IMR-90 (cell line): ENCODE data around the gene CD34. TPM values are rescaled to one million over a fixed set of nuclear protein-coding genes. Genes with fewer than 3 reads are reported as not detected.

Experiments
- ATAC-seq: fragments of 200-7000 bp; cut with Tn5 transposase; 2 replicates; pipeline ENCODE4 v1.9.1; 2020; ENCODE audit warnings: low read depth, mild to moderate bottlenecking, moderate library complexity
- BruUV-seq: library from RNA; stranded (reverse); fragments of 400-500 nt; replicated peaks from 2 replicates; lab custom pipeline; 2021; lab: Mats Ljungman, UMichigan
- CTCF ChIA-PET: fragments of 300-600 bp; formaldehyde crosslinking; extraction: SDS; loops from one replicate; lab custom pipeline; 2021; ENCODE audit warnings: antibody characterized with exemption; lab: Yijun Ruan, JAX
- POLR2A ChIA-PET: fragments of 300-600 bp; sonication (Branson Sonifier 250); formaldehyde crosslinking; loops from one replicate; lab custom pipeline; 2022; ENCODE audit warnings: antibody characterized with exemption; ENCODE audit not compliant: unreplicated experiment; lab: Charles Lee
- DNase-seq: peaks from one replicate; pipeline ENCODE4 v3.0.0; 2013
- H2AFZ ChIP-seq: replicated peaks from 2 replicates; pipeline ENCODE3; 2013; ENCODE audit warnings: low read length, mild to moderate bottlenecking; ENCODE audit not compliant: poor library complexity
- H2AK5ac ChIP-seq: 2 replicates; pipeline ENCODE4 v1.6.1; 2013; ENCODE audit warnings: low read depth, low read length, inconsistent platforms
- H2AK9ac ChIP-seq: replicated peaks from 2 replicates; pipeline ENCODE3; 2013; ENCODE audit warnings: mild to moderate bottlenecking, low read depth, low read length, moderate library complexity; ENCODE audit not compliant: poor library complexity
- H2BK120ac ChIP-seq: 2 replicates; pipeline ENCODE4 v1.6.1; 2013; ENCODE audit warnings: low read depth, low read length, inconsistent platforms
- H2BK15ac ChIP-seq: 3 replicates; pipeline ENCODE4 v1.6.1; 2013; ENCODE audit warnings: low read depth, low read length, inconsistent platforms
- H2BK20ac ChIP-seq: 2 replicates; pipeline ENCODE4 v1.6.1; 2013; ENCODE audit warnings: low read depth, mild to moderate bottlenecking, inconsistent platforms, low read length, moderate library complexity
- H2BK5ac ChIP-seq: 2 replicates; pipeline ENCODE4 v1.6.1; 2013; ENCODE audit warnings: mild to moderate bottlenecking, low read depth, low read length, inconsistent platforms; ENCODE audit not compliant: poor library complexity, severe bottlenecking
- H3K14ac ChIP-seq: replicated peaks from 2 replicates; pipeline ENCODE4 v1.6.1; 2013; ENCODE audit warnings: low read depth, low read length, inconsistent platforms
- H3K18ac ChIP-seq: 2 replicates; pipeline ENCODE4 v1.6.1; 2013; ENCODE audit warnings: low read depth, low read length, control low read depth
- H3K23ac ChIP-seq: 2 replicates; pipeline ENCODE4 v1.6.1; 2013; ENCODE audit warnings: low read depth, low read length, inconsistent platforms
- H3K27ac ChIP-seq: 2 replicates; pipeline ENCODE4 v1.5.1; 2013; ENCODE audit warnings: mild to moderate bottlenecking, control low read depth, low read length; ENCODE audit not compliant: insufficient read depth
- H3K27me3 ChIP-seq: 2 replicates; pipeline ENCODE4 v1.6.1; 2013; ENCODE audit warnings: low read length; ENCODE audit not compliant: control insufficient read depth, insufficient read depth
- H3K36me3 ChIP-seq: 2 replicates; pipeline ENCODE4 v1.6.1; 2013; ENCODE audit warnings: low read length, mixed read lengths; ENCODE audit not compliant: control insufficient read depth, insufficient read depth
- H3K4ac ChIP-seq: 2 replicates; pipeline ENCODE4 v1.6.1; 2013; ENCODE audit warnings: low read depth, low read length, inconsistent platforms
- H3K4me1 ChIP-seq: 2 replicates; pipeline ENCODE4 v1.6.1; 2013; ENCODE audit warnings: low read length, mixed read lengths; ENCODE audit not compliant: control insufficient read depth, insufficient read depth
- H3K4me2 ChIP-seq: 2 replicates; pipeline ENCODE4 v1.6.1; 2013; ENCODE audit warnings: low read depth, mild to moderate bottlenecking, control low read depth, low read length, moderate library complexity
- H3K4me3 ChIP-seq: 2 replicates; pipeline ENCODE4 v1.5.1; 2013; ENCODE audit warnings: low read depth, mild to moderate bottlenecking, control low read depth, low read length, moderate library complexity; ENCODE audit not compliant: insufficient read depth
- H3K56ac ChIP-seq: 2 replicates; pipeline ENCODE4 v1.6.1; 2013; ENCODE audit warnings: low read length, inconsistent platforms; ENCODE audit not compliant: insufficient read depth; ENCODE audit errors: extremely low read depth
- H3K79me1 ChIP-seq, 2 experiments: 2 replicates each; pipeline ENCODE4 v1.6.1; 2013; ENCODE audit warnings: low read length in 2 of 2, inconsistent platforms in 1 of 2, low read depth in 1 of 2
- H3K9ac ChIP-seq: 2 replicates; pipeline ENCODE4 v1.6.1; 2013; ENCODE audit warnings: low read depth, low read length, control low read depth
- H3K9me1 ChIP-seq: 2 replicates; pipeline ENCODE4 v1.6.1; 2013; ENCODE audit warnings: low read length, inconsistent platforms; ENCODE audit not compliant: insufficient read depth
- H3K9me3 ChIP-seq: 2 replicates; pipeline ENCODE4 v1.6.1; 2013; ENCODE audit warnings: low read length; ENCODE audit not compliant: control insufficient read depth, insufficient read depth
- H4K20me1 ChIP-seq: 2 replicates; pipeline ENCODE4 v1.6.1; 2013; ENCODE audit warnings: low read length, inconsistent platforms; ENCODE audit not compliant: insufficient read depth
- H4K5ac ChIP-seq: 2 replicates; pipeline ENCODE4 v1.6.1; 2013; ENCODE audit warnings: mild to moderate bottlenecking, low read depth, low read length, control low read depth
- H4K8ac ChIP-seq, 2 experiments: 2 replicates each; pipeline ENCODE4 v1.6.1; 2013; ENCODE audit warnings: low read depth in 2 of 2, low read length in 2 of 2, control low read depth in 1 of 2, inconsistent platforms in 1 of 2
- H4K91ac ChIP-seq: 2 replicates; pipeline ENCODE4 v1.6.1; 2013; ENCODE audit warnings: low read depth, low read length, inconsistent platforms; ENCODE audit not compliant: insufficient read depth
- BHLHE40 ChIP-seq: fragments of 150-350 bp; IDR thresholded peaks from 2 replicates; pipeline ENCODE4 v1.6.1; 2016; ENCODE audit warnings: mild to moderate bottlenecking, low read depth, low read length
- CEBPB ChIP-seq: IDR thresholded peaks from 2 replicates; pipeline ENCODE4 v1.6.1; 2012; ENCODE audit warnings: low read depth, low read length, improper control_type of control experiment
- CHD1 ChIP-seq: IDR thresholded peaks from 2 replicates; pipeline ENCODE4 v1.6.1; 2012; ENCODE audit warnings: low read depth, low read length, improper control_type of control experiment
- FOS ChIP-seq: fragments of 150-350 bp; IDR thresholded peaks from 2 replicates; pipeline ENCODE4 v1.6.1; 2016; ENCODE audit warnings: low read depth, low read length
- MAFK ChIP-seq: IDR thresholded peaks from 2 replicates; pipeline ENCODE4 v1.6.1; 2012; ENCODE audit warnings: low read depth, low read length, improper control_type of control experiment
- MAZ ChIP-seq: IDR thresholded peaks from 2 replicates; pipeline ENCODE4 v1.6.1; 2012; ENCODE audit warnings: low read depth, mild to moderate bottlenecking, low read length, improper control_type of control experiment, moderate library complexity, borderline replicate concordance
- MXI1 ChIP-seq: IDR thresholded peaks from 2 replicates; pipeline ENCODE4 v1.6.1; 2012; ENCODE audit warnings: low read depth, mild to moderate bottlenecking, low read length, moderate library complexity, borderline replicate concordance
- NFE2L2 ChIP-seq: fragments of 150-350 bp; IDR thresholded peaks from 2 replicates; pipeline ENCODE4 v1.6.1; 2016; ENCODE audit warnings: low read depth, mild to moderate bottlenecking, low read length
- POLR2A ChIP-seq: IDR thresholded peaks from 2 replicates; pipeline ENCODE4 v1.6.1; 2012; ENCODE audit warnings: mild to moderate bottlenecking, low read depth, low read length
- RAD21 ChIP-seq: IDR thresholded peaks from 2 replicates; pipeline ENCODE4 v1.6.1; 2012; ENCODE audit warnings: low read length, improper control_type of control experiment
- RCOR1 ChIP-seq: IDR thresholded peaks from 2 replicates; pipeline ENCODE4 v1.6.1; 2012; ENCODE audit warnings: mild to moderate bottlenecking, low read length, improper control_type of control experiment; ENCODE audit not compliant: insufficient replicate concordance
- RFX5 ChIP-seq: IDR thresholded peaks from 2 replicates; pipeline ENCODE4 v1.8.0; 2012; ENCODE audit warnings: low read depth, mild to moderate bottlenecking, low read length, moderate library complexity
- SMC3 ChIP-seq: fragments of 150-350 bp; IDR thresholded peaks from 2 replicates; pipeline ENCODE4 v1.6.1; 2016; ENCODE audit warnings: low read depth, mild to moderate bottlenecking, antibody characterized with exemption, low read length, moderate library complexity
- WGBS, 2 experiments: methylation state at CpG; one replicate each; pipeline versions ENCODE4 v1.1.5 to v1.1.7; 2013; ENCODE audit warnings: missing lambda C conversion rate in 2 of 2; ENCODE audit not compliant: insufficient read length in 1 of 2; ENCODE audit errors: extremely low coverage in 2 of 2; 5-methylcytosine and 5-hydroxymethylcytosine counted together
- dilution Hi-C: fragments of 300-500 bp; cut with HindIII; formaldehyde crosslinking; loops from one replicate; pipeline ENCODE4 v1.14.3; 2018; ENCODE audit warnings: low sequenced_read_pairs; ENCODE audit not compliant: unreplicated experiment
- in situ Hi-C: fragments of 300-500 bp; cut with MboI; formaldehyde crosslinking; loops from 3 replicates; pipeline ENCODE4 v1.14.3; 2019; ENCODE audit warnings: low sequenced_read_pairs, inconsistent platforms, mixed read lengths
- intact Hi-C: fragments of 100-400 bp; cut with micrococcal nuclease; formaldehyde crosslinking; loops from 2 replicates; pipeline ENCODE4 v1.10.0; 2022
- polyA plus RNA-seq, 3 experiments: library from polyadenylated mRNA; depleted of rRNA; stranded (reverse); fragments of >200 nt; gene quantifications; 2 replicates each; pipeline ENCODE4 v1.2.3, GENCODE V29; 2012; ENCODE audit warnings: low replicate concordance in 1 of 3
- total RNA-seq: library from RNA; depleted of rRNA; stranded (reverse); fragments of >200 nt; gene quantifications from 2 replicates; pipeline ENCODE4 v1.2.3, GENCODE V29; 2012
- TF ChIP-seq, protein P1 (sequence below): fragments of 150-350 bp; IDR thresholded peaks from 2 replicates; pipeline ENCODE4 v1.6.1; 2017; ENCODE audit warnings: mild to moderate bottlenecking, antibody characterized with exemption, low read length, low read depth
- TF ChIP-seq, protein P2 (sequence below): conservative IDR thresholded peaks from 2 replicates; pipeline ENCODE4 v1.5.1; 2012; ENCODE audit warnings: mild to moderate bottlenecking, low read depth, low read length, improper control_type of control experiment
- TF ChIP-seq, protein P3 (sequence below): fragments of 150-350 bp; IDR thresholded peaks from 2 replicates; pipeline ENCODE4 v1.6.1; 2016; ENCODE audit warnings: low read depth, mild to moderate bottlenecking, low read length, moderate library complexity, borderline replicate concordance

CD34 gene
- total and polyA plus RNA-seq, 2 of the 4 experiments (the other 2 are of a cell fraction), result 0.14 TPM; not detected in 1

DNA sequence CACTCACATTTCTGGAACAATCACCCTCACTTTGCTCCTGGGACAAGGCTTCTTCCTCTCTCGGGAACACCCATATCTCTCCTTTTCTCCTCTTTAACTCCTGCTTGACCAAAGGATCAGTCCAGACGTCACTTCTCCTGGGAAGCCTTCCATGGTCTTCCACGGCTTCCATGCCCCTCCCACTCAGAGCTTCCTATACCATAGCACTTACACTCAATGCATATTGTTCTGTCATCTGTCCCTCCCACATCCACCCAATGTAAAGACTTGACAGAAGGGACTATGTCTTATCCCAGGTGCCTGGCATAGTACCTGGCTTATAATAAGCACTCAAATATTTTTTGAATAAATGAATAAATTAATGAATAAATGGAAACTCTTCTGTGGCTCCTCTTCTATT lies 28.2 kb downstream of the CD34 start:
- dilution Hi-C loops, result no loop called here
- Histone ChIP-seq H3K27me3 (peaks cover 12% of the 10 kb centered on the region; the same call in 1 of the 2 replicates), H4K20me1 (no peaks in the 10 kb centered on the region), H3K36me3 (no peaks in the 10 kb centered on the region), H3K4ac (no peak overlapping the region), H4K91ac (no peak overlapping the region), H3K18ac (no peak overlapping the region), H3K23ac (no peak overlapping the region), H3K56ac (no peak overlapping the region), H4K5ac (no peak overlapping the region), H3K9me1 (peaks cover 5% of the 10 kb centered on the region), H2BK20ac (no peak overlapping the region), H3K9me3 (no peaks in the 10 kb centered on the region), H2BK5ac (no peak overlapping the region), H3K4me3 (no peak overlapping the region), H4K8ac (no peak overlapping the region), H2AK9ac (no peak overlapping the region), H2AK5ac (no peak overlapping the region), H3K4me2 (no peak overlapping the region), H3K9ac (no peak overlapping the region), H3K4me1 (peaks cover 3% of the 10 kb centered on the region), H3K14ac (no peak overlapping the region), H3K27ac (no peak overlapping the region), H3K79me1 (no peaks in the 10 kb centered on the region), H2AFZ (no peak overlapping the region), H2BK120ac (no peak overlapping the region), H2BK15ac (no peak overlapping the region)
- ATAC-seq, result no peak
- in situ Hi-C loops, result loop anchor here (5.0 kb wide), 2 partner anchors 75 to 360 kb away; partner anchors contain the start of gene PLXNA2
- no TSS peak for BruUV-seq
- POLR2A ChIA-PET, result no interaction called here
- TF ChIP-seq, protein P1, sequence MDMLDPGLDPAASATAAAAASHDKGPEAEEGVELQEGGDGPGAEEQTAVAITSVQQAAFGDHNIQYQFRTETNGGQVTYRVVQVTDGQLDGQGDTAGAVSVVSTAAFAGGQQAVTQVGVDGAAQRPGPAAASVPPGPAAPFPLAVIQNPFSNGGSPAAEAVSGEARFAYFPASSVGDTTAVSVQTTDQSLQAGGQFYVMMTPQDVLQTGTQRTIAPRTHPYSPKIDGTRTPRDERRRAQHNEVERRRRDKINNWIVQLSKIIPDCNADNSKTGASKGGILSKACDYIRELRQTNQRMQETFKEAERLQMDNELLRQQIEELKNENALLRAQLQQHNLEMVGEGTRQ, result no peak
- TF ChIP-seq FOS (no peak), NFE2L2 (no peak), SMC3 (no peak), BHLHE40 (no peak), CEBPB (no peak), CHD1 (no peak), MXI1 (no peak), RFX5 (no peak), POLR2A (no peak), MAZ (no peak), RCOR1 (no peak), MAFK (no peak), RAD21 (no peak)
- TF ChIP-seq, protein P2, sequence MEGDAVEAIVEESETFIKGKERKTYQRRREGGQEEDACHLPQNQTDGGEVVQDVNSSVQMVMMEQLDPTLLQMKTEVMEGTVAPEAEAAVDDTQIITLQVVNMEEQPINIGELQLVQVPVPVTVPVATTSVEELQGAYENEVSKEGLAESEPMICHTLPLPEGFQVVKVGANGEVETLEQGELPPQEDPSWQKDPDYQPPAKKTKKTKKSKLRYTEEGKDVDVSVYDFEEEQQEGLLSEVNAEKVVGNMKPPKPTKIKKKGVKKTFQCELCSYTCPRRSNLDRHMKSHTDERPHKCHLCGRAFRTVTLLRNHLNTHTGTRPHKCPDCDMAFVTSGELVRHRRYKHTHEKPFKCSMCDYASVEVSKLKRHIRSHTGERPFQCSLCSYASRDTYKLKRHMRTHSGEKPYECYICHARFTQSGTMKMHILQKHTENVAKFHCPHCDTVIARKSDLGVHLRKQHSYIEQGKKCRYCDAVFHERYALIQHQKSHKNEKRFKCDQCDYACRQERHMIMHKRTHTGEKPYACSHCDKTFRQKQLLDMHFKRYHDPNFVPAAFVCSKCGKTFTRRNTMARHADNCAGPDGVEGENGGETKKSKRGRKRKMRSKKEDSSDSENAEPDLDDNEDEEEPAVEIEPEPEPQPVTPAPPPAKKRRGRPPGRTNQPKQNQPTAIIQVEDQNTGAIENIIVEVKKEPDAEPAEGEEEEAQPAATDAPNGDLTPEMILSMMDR, result no peak
- TF ChIP-seq, protein P3, sequence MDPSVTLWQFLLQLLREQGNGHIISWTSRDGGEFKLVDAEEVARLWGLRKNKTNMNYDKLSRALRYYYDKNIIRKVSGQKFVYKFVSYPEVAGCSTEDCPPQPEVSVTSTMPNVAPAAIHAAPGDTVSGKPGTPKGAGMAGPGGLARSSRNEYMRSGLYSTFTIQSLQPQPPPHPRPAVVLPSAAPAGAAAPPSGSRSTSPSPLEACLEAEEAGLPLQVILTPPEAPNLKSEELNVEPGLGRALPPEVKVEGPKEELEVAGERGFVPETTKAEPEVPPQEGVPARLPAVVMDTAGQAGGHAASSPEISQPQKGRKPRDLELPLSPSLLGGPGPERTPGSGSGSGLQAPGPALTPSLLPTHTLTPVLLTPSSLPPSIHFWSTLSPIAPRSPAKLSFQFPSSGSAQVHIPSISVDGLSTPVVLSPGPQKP, result no peak
- 10% methylated on average over 2 of the region's 3 CpGs; no CpG with 5 or more reads in 1 of the 2 experiments for WGBS, 2 experiments
- CTCF ChIA-PET, result interaction anchor here (0.7 to 5.3 kb wide), 2 partner anchors 14 to 80 kb away, joined by 5 to 69 read pairs; no protein-coding TSS in a partner anchor
- DNase-seq, result no peak
- intact Hi-C loops, result loop anchor here (10.0 kb wide), 1 partner anchor 212 kb away; no protein-coding TSS in a partner anchor
